Lower lobe of right lung (tissue), 2 donors: ENCODE results near the gene RTP5. TPM values are rescaled to one million over a fixed set of nuclear protein-coding genes. Genes with fewer than 3 reads are reported as not detected.

Experiments
- ATAC-seq, 2 donors: fragments of 200-7000 bp; cut with Tn5 transposase; one replicate each; pipeline ENCODE4 v1.9.1; 2020 to 2022; ENCODE audit warnings: mild to moderate bottlenecking in 2 of 2, moderate library complexity in 2 of 2
- DNase-seq: peaks from one replicate; pipeline ENCODE4 v3.0.0-alpha.2; 2020
- H3K27ac ChIP-seq: fragments of 200-600 bp; one replicate; pipeline ENCODE4 v1.8.0; 2022
- H3K27me3 ChIP-seq: fragments of 200-600 bp; one replicate; pipeline ENCODE4 v1.8.0; 2022; ENCODE audit warnings: low read depth
- H3K36me3 ChIP-seq: fragments of 200-600 bp; one replicate; pipeline ENCODE4 v1.8.0; 2022; ENCODE audit warnings: mild to moderate bottlenecking
- H3K4me1 ChIP-seq: fragments of 200-600 bp; one replicate; pipeline ENCODE4 v1.8.0; 2022
- H3K4me3 ChIP-seq: fragments of 200-600 bp; one replicate; pipeline ENCODE4 v1.8.0; 2022; ENCODE audit warnings: mild to moderate bottlenecking
- H3K9me3 ChIP-seq: fragments of 200-600 bp; one replicate; pipeline ENCODE4 v1.8.0; 2022
- intact Hi-C: fragments of 100-400 bp; cut with DNase I; formaldehyde crosslinking; loops from one replicate; pipeline ENCODE4 v1.11.0; 2022
- total RNA-seq: library from RNA; stranded (reverse); fragmentation: NEBNext Ultra II Directional; extraction: Animal tissue kit (Norgen Biotek cat#: 25700); gene quantifications from one replicate; pipeline ENCODE4 v1.2.1, GENCODE V29; 2021
- TF ChIP-seq, protein P1 (sequence below): fragments of 200-600 bp; IDR thresholded peaks from one replicate; pipeline ENCODE4 v1.8.0; 2022; ENCODE audit warnings: antibody characterized with exemption, mild to moderate bottlenecking
- donor health status: DM: no; HTN: yes; CAD: no; lungs with severe emphysema.

The RTP5 gene
- total RNA-seq, 1 donor from 2014 or later: not detected

DNA sequence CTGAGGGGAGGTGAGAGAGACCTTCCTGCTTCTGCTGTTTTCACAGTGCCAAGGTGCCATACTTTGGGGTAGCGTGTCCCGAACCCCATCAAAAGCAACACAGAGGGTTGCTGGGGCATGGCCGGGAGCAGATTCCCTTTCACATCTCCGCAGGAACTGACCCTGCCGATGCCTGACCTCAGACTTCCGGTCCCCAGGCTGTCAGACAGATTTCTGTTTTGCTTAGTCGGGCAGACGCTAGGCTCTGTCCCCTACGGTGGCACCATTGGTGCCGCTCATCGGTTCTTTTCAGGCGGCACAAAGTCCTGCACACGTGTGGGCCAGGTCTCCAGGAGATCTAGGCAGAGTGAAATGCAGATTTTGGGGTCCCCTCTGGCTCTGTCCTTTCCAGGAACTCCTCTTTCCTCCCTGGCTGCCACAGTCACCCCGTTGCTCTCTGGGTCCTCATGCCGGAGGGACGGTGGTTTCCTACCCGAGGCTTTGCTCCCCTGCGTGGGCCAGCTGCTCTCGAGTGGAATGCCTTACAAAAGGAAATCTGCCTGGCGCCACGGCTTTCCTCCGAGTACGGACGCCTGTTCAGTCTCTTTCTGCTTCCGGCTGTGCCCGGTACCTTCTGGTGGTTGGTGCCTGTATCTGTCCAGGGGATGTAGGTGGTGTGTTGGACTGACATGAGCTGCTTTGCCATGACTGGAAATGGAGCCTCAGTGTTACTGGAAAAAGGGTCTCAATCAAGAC, 39.3 kb downstream of the RTP5 start:
- H3K4me3 ChIP-seq: no peak overlapping the region
- ATAC-seq: no peak
- H3K9me3 ChIP-seq: peaks cover 4% of the 10 kb centered on the region

DNA sequence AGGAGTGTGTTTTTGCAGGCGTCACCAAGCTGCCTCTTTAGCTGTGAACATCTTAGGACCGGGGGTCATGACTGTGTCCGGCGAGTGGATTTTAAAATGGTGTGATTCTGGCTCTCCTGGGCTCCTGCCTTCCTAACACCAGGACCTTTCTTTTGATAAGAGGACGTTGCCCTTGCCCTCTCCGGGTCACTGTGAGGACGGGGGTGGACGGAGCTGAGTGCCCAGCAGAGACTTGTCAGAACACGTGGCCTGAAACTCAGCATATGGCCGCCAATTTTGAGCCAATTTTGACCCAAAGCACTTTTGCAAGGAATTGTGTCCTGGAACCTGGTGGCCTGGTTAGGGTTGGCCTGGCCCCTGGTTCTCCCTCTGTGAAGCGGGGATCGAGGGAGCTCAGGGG, 40.2 kb downstream of the RTP5 start:
- H3K4me3 ChIP-seq: no peak overlapping the region
- H3K4me1 ChIP-seq: no peaks in the 10 kb centered on the region
- peaks cover 4% of the 10 kb centered on the region for H3K9me3 ChIP-seq
- DNase-seq (no peak), ATAC-seq (no peak)
- H3K27me3 ChIP-seq: no peaks in the 10 kb centered on the region
- H3K36me3 ChIP-seq: no peaks in the 10 kb centered on the region
- H3K27ac ChIP-seq: no peak overlapping the region
- TF ChIP-seq, protein P1, sequence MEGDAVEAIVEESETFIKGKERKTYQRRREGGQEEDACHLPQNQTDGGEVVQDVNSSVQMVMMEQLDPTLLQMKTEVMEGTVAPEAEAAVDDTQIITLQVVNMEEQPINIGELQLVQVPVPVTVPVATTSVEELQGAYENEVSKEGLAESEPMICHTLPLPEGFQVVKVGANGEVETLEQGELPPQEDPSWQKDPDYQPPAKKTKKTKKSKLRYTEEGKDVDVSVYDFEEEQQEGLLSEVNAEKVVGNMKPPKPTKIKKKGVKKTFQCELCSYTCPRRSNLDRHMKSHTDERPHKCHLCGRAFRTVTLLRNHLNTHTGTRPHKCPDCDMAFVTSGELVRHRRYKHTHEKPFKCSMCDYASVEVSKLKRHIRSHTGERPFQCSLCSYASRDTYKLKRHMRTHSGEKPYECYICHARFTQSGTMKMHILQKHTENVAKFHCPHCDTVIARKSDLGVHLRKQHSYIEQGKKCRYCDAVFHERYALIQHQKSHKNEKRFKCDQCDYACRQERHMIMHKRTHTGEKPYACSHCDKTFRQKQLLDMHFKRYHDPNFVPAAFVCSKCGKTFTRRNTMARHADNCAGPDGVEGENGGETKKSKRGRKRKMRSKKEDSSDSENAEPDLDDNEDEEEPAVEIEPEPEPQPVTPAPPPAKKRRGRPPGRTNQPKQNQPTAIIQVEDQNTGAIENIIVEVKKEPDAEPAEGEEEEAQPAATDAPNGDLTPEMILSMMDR: no peak
- intact Hi-C loops: no loop called here

More for the DNA sequence above, 39.3 kb downstream of the RTP5 start:
- H3K27me3 ChIP-seq: no peaks in the 10 kb centered on the region
- H3K27ac ChIP-seq: no peak overlapping the region
- H3K36me3 ChIP-seq: no peaks in the 10 kb centered on the region
- DNase-seq: peak; percentile 14
- TF ChIP-seq, protein P1: no peak
- H3K4me1 ChIP-seq: no peaks in the 10 kb centered on the region
- intact Hi-C loops: no loop called here

DNA sequence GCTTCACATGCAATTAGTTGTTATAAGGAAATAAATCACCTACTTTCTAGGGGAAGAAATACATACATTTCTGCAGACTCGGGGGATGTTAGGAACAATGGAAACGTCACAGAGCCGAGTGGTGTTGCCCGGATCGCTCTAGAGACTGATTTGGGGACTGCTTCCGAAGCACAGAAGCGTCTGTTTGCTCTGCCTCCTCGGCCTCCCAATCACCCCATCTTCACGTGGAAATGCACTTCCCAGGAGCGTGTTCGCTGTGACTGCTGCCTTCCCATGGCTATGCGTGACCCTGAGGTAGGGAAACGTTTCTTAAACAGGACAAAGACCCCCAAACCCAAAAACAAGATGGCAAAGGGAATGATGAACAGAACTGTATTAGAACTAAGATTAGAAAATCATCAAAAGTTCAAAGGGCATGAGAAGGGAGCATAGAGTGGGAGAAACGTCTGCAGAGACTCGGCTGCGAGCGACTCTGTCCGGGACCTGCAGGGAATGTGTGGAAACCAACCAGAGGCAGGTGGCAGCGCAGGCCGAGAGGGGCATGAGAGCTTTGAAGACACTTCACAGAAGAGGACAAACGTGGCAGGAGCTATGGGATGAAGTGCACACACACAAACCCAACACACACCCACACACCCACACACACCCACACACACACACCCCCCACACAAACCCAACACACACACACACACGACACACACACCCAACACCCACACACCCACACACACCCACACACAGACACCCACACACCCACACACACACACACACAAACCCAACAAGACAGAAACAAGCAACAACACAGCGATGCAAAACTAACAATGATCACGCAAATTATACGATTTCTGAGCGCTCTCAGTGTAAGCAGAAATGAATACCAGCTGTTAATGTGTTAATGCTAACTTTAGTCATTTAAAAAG, 41.3 kb downstream of the RTP5 start:
- Histone ChIP-seq H3K9me3 (peaks cover 4% of the 10 kb centered on the region), H3K27ac (no peak overlapping the region), H3K36me3 (no peaks in the 10 kb centered on the region), H3K27me3 (no peaks in the 10 kb centered on the region), H3K4me1 (no peaks in the 10 kb centered on the region), H3K4me3 (no peak overlapping the region)
- ATAC-seq (no peak), DNase-seq (no peak)
- TF ChIP-seq, protein P1: no peak
- intact Hi-C loops: no loop called here

DNA sequence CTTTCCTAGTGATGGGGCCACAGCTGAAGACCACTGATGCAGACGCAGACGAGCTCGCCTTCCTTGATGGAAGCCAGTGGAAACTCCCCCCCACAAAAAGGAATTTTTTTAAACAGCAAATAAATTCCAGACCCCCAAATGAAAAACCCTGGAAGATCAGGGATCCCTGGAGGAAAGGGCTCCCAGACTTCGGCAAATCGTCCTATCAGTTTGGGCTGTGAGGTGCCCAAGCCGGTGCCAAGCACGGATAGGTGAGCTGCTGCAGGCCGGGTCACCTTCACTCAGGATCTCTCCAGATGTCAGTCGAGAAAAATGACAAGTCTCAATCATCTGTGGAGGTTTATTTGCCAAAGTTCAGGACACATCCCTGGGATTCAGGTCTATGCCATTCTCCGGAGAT, 42.0 kb downstream of the RTP5 start:
- Histone ChIP-seq H3K9me3 (peaks cover 4% of the 10 kb centered on the region), H3K4me3 (no peak overlapping the region), H3K27me3 (no peaks in the 10 kb centered on the region), H3K27ac (no peak overlapping the region), H3K4me1 (no peaks in the 10 kb centered on the region), H3K36me3 (no peaks in the 10 kb centered on the region)
- DNase-seq (no peak), ATAC-seq (no peak)
- TF ChIP-seq, protein P1: no peak
- intact Hi-C loops: no loop called here

DNA sequence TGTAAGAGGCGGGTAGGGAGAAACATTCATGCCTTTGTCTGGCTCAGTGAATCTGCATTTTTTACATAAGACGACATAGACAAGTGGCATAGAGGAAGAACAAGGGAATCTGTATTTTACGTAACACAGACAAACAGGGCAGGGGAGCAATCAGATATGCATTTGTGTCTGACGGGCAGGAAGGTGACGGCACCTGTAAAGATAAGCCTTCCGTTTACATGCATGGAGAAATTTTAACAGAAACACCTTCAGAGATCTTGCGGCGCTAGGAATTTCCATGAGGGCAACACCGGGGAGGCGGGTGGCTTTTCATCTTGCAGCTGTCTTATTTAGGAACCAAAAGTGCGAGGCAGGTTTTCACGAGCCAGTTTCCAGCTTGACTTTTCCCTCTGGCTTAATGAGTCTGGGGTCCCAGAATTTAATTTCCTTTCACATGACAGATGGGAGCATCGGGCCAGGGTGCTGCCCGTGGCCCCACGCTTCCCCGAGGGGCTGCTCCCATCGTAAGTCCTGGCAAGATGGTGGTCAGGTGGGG, 42.6 kb downstream of the RTP5 start:
- Histone ChIP-seq H3K27me3 (no peaks in the 10 kb centered on the region), H3K9me3 (peaks cover 4% of the 10 kb centered on the region), H3K27ac (no peak overlapping the region), H3K36me3 (no peaks in the 10 kb centered on the region), H3K4me1 (no peaks in the 10 kb centered on the region), H3K4me3 (no peak overlapping the region)
- TF ChIP-seq, protein P1: no peak
- intact Hi-C loops: no loop called here
- no peak for ATAC-seq
- DNase-seq: no peak
